Fibroblast of lung (primary cell): Measurements from ENCODE around the gene CECR2.

Experiments
- EZH2 ChIP-seq: IDR thresholded peaks from 2 replicates; pipeline ENCODE4 v1.5.1; 2012; ENCODE audit warnings: low read length, control low read depth, mild to moderate bottlenecking; ENCODE audit errors: missing control alignments
- TF ChIP-seq, protein P1 (sequence below), 2 donors: IDR thresholded peaks in 1 of 2; conservative IDR thresholded peaks in 1 of 2; 1 replicate in 1 of 2; 2 replicates in 1 of 2; pipeline ENCODE4 v1.5.1; 2011 to 2012; ENCODE audit warnings: low read length in 2 of 2, control low read depth in 1 of 2, inconsistent platforms in 1 of 2, low read depth in 1 of 2, mild to moderate bottlenecking in 1 of 2

DNA sequence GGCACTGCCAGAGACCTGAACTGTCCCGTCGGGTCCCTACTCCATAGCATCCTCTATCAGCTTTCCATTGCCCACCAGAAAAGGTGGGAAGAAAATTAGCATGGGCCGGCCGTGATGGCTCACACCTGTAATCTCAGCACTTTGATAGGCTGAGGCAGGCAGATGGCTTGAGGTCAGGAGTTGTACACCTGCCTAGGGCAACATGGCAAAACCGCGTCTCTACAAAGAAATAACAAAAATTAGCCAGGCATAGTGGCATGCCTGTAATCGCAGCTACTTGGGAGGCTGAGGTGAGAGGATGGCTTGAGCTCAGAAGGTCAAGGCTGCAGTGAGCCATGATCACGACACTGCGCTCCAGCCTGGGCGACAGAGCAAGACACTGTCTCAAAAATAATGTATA is 197.5 kb downstream of the CECR2 start:
- TF ChIP-seq, protein P1, sequence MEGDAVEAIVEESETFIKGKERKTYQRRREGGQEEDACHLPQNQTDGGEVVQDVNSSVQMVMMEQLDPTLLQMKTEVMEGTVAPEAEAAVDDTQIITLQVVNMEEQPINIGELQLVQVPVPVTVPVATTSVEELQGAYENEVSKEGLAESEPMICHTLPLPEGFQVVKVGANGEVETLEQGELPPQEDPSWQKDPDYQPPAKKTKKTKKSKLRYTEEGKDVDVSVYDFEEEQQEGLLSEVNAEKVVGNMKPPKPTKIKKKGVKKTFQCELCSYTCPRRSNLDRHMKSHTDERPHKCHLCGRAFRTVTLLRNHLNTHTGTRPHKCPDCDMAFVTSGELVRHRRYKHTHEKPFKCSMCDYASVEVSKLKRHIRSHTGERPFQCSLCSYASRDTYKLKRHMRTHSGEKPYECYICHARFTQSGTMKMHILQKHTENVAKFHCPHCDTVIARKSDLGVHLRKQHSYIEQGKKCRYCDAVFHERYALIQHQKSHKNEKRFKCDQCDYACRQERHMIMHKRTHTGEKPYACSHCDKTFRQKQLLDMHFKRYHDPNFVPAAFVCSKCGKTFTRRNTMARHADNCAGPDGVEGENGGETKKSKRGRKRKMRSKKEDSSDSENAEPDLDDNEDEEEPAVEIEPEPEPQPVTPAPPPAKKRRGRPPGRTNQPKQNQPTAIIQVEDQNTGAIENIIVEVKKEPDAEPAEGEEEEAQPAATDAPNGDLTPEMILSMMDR (conservative IDR thresholded peaks at IDR 0.05 in 1 of 2, IDR thresholded peaks at IDR 0.05 in 1 of 2; ENCODE audit: low read depth in 1 of 2, low read length in 2 of 2): no peak
- TF ChIP-seq EZH2: no peak
